ENCODE data around the gene CMAS. TPM values are rescaled to one million over a fixed set of nuclear protein-coding genes. Genes with fewer than 3 reads are reported as not detected.

The CMAS gene
- total RNA-seq, 1 experiment from 2014 or later: 41.5 TPM

- ChIA-PET CTCF (interaction anchor here (0.6 to 1.2 kb wide), 5 partner anchors 40 to 581 kb away, joined by 3 to 5 read pairs (median 4); partner anchors contain the start of gene ETNK1), POLR2A (interaction anchor here (0.7 to 1.4 kb wide), 7 partner anchors 9 to 605 kb away, joined by 3 to 4 read pairs (median 3); partner anchors contain the start of genes LDHB and PYROXD1)
- Mint-ChIP-seq H3K4me1 (ENCODE audit: insufficient read depth, unreplicated experiment) (peaks cover 45% of the 10 kb centered on the region), H3K9me3 (ENCODE audit: unreplicated experiment) (no peaks in the 10 kb centered on the region), H3K36me3 (ENCODE audit: insufficient read depth, unreplicated experiment) (no peaks in the 10 kb centered on the region), H3K27me3 (ENCODE audit: insufficient read depth, unreplicated experiment) (no peaks in the 10 kb centered on the region), H3K4me3 (ENCODE audit: unreplicated experiment) (peak overlapping the region; percentile 61), H3K27ac (ENCODE audit: low read depth, unreplicated experiment) (peak overlapping the region; percentile 93)
- DNase-seq (ENCODE audit: unreplicated experiment): peak; percentile 91
- intact Hi-C loops (cut with micrococcal nuclease): loop anchor here (5.0 kb wide), 1 partner anchor 234 kb away; no protein-coding TSS in a partner anchor
- no TSS peak for BruUV-seq (replicated peaks)
- no peak for TF ChIP-seq CTCF (IDR thresholded peaks at IDR 0.05; ENCODE audit: unreplicated experiment)
Measured at GRCh38 chr12:22042976-22043669, 2.9 kb upstream of the CMAS start.

- CTCF ChIA-PET: interaction anchor here (1.0 kb wide), 1 partner anchor 363 kb away, joined by 3 read pairs; no protein-coding TSS in a partner anchor
- BruUV-seq (replicated peaks): no TSS peak
- no peaks in the 10 kb centered on the region for H3K27me3 Mint-ChIP-seq (ENCODE audit: insufficient read depth, unreplicated experiment)
- peak overlapping the region; percentile 93 for H3K27ac Mint-ChIP-seq (ENCODE audit: low read depth, unreplicated experiment)
- H3K4me3 Mint-ChIP-seq (ENCODE audit: unreplicated experiment): peak overlapping the region; percentile 10
- TF ChIP-seq CTCF (IDR thresholded peaks at IDR 0.05; ENCODE audit: unreplicated experiment): no peak
- H3K4me1 Mint-ChIP-seq (ENCODE audit: insufficient read depth, unreplicated experiment): peaks cover 45% of the 10 kb centered on the region
- H3K9me3 Mint-ChIP-seq (ENCODE audit: unreplicated experiment): no peaks in the 10 kb centered on the region
- POLR2A ChIA-PET: interaction anchor here (0.6 to 1.4 kb wide), 2 partner anchors 387 to 1781 kb away, joined by 3 to 4 read pairs; partner anchors contain the start of gene LDHB
- peaks cover 3% of the 10 kb centered on the region for H3K36me3 Mint-ChIP-seq (ENCODE audit: insufficient read depth, unreplicated experiment)
- DNase-seq (ENCODE audit: unreplicated experiment): no peak
- intact Hi-C loops (cut with micrococcal nuclease): loop anchor here (5.0 kb wide), 1 partner anchor 233 kb away; no protein-coding TSS in a partner anchor
Measured at GRCh38 chr12:22043943-22044342, 2.1 kb upstream of the CMAS start.

- no peak for TF ChIP-seq CTCF (IDR thresholded peaks at IDR 0.05; ENCODE audit: unreplicated experiment)
- ChIA-PET POLR2A (interaction anchor here (0.6 to 1.4 kb wide), 2 partner anchors 387 to 1782 kb away, joined by 3 to 4 read pairs; partner anchors contain the start of gene LDHB), CTCF (interaction anchor here (1.0 kb wide), 1 partner anchor 364 kb away, joined by 3 read pairs; no protein-coding TSS in a partner anchor)
- H3K36me3 Mint-ChIP-seq (ENCODE audit: insufficient read depth, unreplicated experiment): peaks cover 7% of the 10 kb centered on the region
- H3K27ac Mint-ChIP-seq (ENCODE audit: low read depth, unreplicated experiment): no peak overlapping the region
- H3K4me3 Mint-ChIP-seq (ENCODE audit: unreplicated experiment): peak overlapping the region; percentile 10
- peaks cover 47% of the 10 kb centered on the region for H3K4me1 Mint-ChIP-seq (ENCODE audit: insufficient read depth, unreplicated experiment)
- H3K27me3 Mint-ChIP-seq (ENCODE audit: insufficient read depth, unreplicated experiment): no peaks in the 10 kb centered on the region
- H3K9me3 Mint-ChIP-seq (ENCODE audit: unreplicated experiment): no peaks in the 10 kb centered on the region
- no TSS peak for BruUV-seq (replicated peaks)
- DNase-seq (ENCODE audit: unreplicated experiment): no peak
- intact Hi-C loops (cut with micrococcal nuclease): loop anchor here (5.0 kb wide), 1 partner anchor 233 kb away; no protein-coding TSS in a partner anchor
Measured at GRCh38 chr12:22044391-22044790, 1.6 kb upstream of the CMAS start.

GRCh38 chr12:22046968-22047390 is 961 bp downstream of the CMAS start:
- CTCF ChIA-PET: interaction anchor here (0.6 kb wide), 1 partner anchor 873 kb away, joined by 4 read pairs; no protein-coding TSS in a partner anchor
- no peak for TF ChIP-seq CTCF (IDR thresholded peaks at IDR 0.05; ENCODE audit: unreplicated experiment)
- Mint-ChIP-seq H3K27ac (ENCODE audit: low read depth, unreplicated experiment) (peak overlapping the region; percentile 66), H3K36me3 (ENCODE audit: insufficient read depth, unreplicated experiment) (peaks cover 10% of the 10 kb centered on the region), H3K4me3 (ENCODE audit: unreplicated experiment) (peak overlapping the region; percentile 86), H3K27me3 (ENCODE audit: insufficient read depth, unreplicated experiment) (no peaks in the 10 kb centered on the region), H3K4me1 (ENCODE audit: insufficient read depth, unreplicated experiment) (peaks cover 37% of the 10 kb centered on the region), H3K9me3 (ENCODE audit: unreplicated experiment) (no peaks in the 10 kb centered on the region)
- DNase-seq (ENCODE audit: unreplicated experiment): no peak
- BruUV-seq (replicated peaks): no TSS peak
- POLR2A ChIA-PET: interaction anchor here (0.6 to 3.0 kb wide), 16 partner anchors 9 to 588 kb away, joined by 3 to 23 read pairs (median 4); no protein-coding TSS in a partner anchor
- intact Hi-C loops (cut with micrococcal nuclease): no loop called here

Data from MCF 10A (cell line).